ENCODE data around the gene DAB1. TPM values are rescaled to one million over a fixed set of nuclear protein-coding genes. Genes with fewer than 3 reads are reported as not detected.

Gene DAB1
- polyA plus RNA-seq, 3 donors = not detected

DNA sequence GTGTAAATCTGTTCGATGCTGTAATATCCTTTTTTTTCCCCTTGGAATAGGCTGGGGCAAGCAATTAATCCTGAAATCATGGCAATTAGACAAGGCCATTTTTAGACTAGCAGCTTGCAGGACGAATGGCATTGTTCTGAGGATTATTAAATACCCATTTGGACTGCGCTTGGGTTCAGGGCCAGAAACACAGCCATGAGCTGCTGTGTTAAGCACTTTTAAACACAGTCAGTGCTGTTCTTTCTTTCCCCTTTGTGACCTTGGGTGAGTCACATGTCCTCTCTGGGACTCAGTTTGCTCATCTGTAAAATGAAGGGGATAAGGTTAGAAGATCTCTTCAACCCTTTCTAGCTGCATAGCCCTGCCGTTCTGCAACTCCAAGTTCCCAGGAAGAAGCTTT, 399.4 kb downstream of the DAB1 start:
- peaks cover 2 to 8% (median 7%) of the 10 kb centered on the region in 7 donors for H3K9me3 Mint-ChIP-seq
- H3K4me1 Mint-ChIP-seq = no peaks in the 10 kb centered on the region
- H3K4me3 Mint-ChIP-seq = no peak overlapping the region
- no peaks in the 10 kb centered on the region for H3K4me1 ChIP-seq (ENCODE audit: control insufficient read depth in 1 of 2, insufficient read depth in 2 of 2, low read length in 2 of 2)
- intact Hi-C loops (cut with micrococcal nuclease) = no loop called here
- H3K9me3 ChIP-seq (replicated peaks in 1 of 2; ENCODE audit: control insufficient read depth in 1 of 2, insufficient read depth in 1 of 2, low read length in 2 of 2) = peaks cover 0 to 5% of the 10 kb centered on the region in 2 donors
- H3K4me2 ChIP-seq (replicated peaks; ENCODE audit: extremely low read depth, low read length, poor library complexity, severe bottlenecking) = no peak overlapping the region
- H3K9ac ChIP-seq (ENCODE audit: insufficient read depth, low read length, poor library complexity, severe bottlenecking) = no peak overlapping the region
- no peak overlapping the region for H2AFZ ChIP-seq (ENCODE audit: insufficient read depth, low read depth, low read length, poor library complexity, severe bottlenecking)
- no peaks in the 10 kb centered on the region for H3K36me3 ChIP-seq (replicated peaks in 1 of 2; ENCODE audit: control insufficient read depth in 1 of 2, insufficient read depth in 2 of 2, low read length in 2 of 2)
- no peak for DNase-seq
- H3K79me2 ChIP-seq (ENCODE audit: insufficient read depth, low read length) = no peaks in the 10 kb centered on the region
- H3K27me3 ChIP-seq (ENCODE audit: control insufficient read depth in 2 of 2, insufficient read depth in 2 of 2, low read length in 2 of 2) = no peaks in the 10 kb centered on the region
- H3K27me3 Mint-ChIP-seq (ENCODE audit: low read depth in 3 of 3) = peaks cover 2 to 3% (median 2%) of the 10 kb centered on the region in 3 donors
- H3K27ac ChIP-seq (ENCODE audit: low read depth in 1 of 2, low read length in 2 of 2) = no peak overlapping the region
- H3K36me3 Mint-ChIP-seq = no peaks in the 10 kb centered on the region
- H3K4me3 ChIP-seq (replicated peaks in 1 of 3; ENCODE audit: low read depth in 2 of 3, low read length in 3 of 3) = no peak overlapping the region
- H4K20me1 ChIP-seq (ENCODE audit: insufficient read depth, low read length) = no peaks in the 10 kb centered on the region
- TF ChIP-seq CTCF (IDR thresholded peaks at IDR 0.05) = no peak
- 75% methylated on average over 2 of the region's 4 CpGs for WGBS (ENCODE audit: insufficient coverage)
- no peak overlapping the region for H3K27ac Mint-ChIP-seq

- no peak for TF ChIP-seq CTCF (IDR thresholded peaks at IDR 0.05)
- H3K27ac ChIP-seq (ENCODE audit: low read depth in 1 of 2, low read length in 2 of 2) = no peak overlapping the region
- Mint-ChIP-seq H3K27ac (no peak overlapping the region), H3K4me3 (no peak overlapping the region), H3K4me1 (no peaks in the 10 kb centered on the region), H3K9me3 (peaks cover 0 to 4% (median under 1%) of the 10 kb centered on the region in 7 donors), H3K27me3 (ENCODE audit: low read depth in 3 of 3) (peaks cover 0 to 3% (median 3%) of the 10 kb centered on the region in 3 donors), H3K36me3 (no peaks in the 10 kb centered on the region)
- H3K9ac ChIP-seq (ENCODE audit: insufficient read depth, low read length, poor library complexity, severe bottlenecking) = no peak overlapping the region
- H3K4me3 ChIP-seq (replicated peaks in 1 of 3; ENCODE audit: low read depth in 2 of 3, low read length in 3 of 3) = no peak overlapping the region
- no peak for DNase-seq
- no peaks in the 10 kb centered on the region for H3K36me3 ChIP-seq (replicated peaks in 1 of 2; ENCODE audit: control insufficient read depth in 1 of 2, insufficient read depth in 2 of 2, low read length in 2 of 2)
- no peaks in the 10 kb centered on the region for H3K9me3 ChIP-seq (replicated peaks in 1 of 2; ENCODE audit: control insufficient read depth in 1 of 2, insufficient read depth in 1 of 2, low read length in 2 of 2)
- intact Hi-C loops (cut with micrococcal nuclease) = no loop called here
- no peak overlapping the region for H2AFZ ChIP-seq (ENCODE audit: insufficient read depth, low read depth, low read length, poor library complexity, severe bottlenecking)
- no peaks in the 10 kb centered on the region for H4K20me1 ChIP-seq (ENCODE audit: insufficient read depth, low read length)
- no peaks in the 10 kb centered on the region for H3K27me3 ChIP-seq (ENCODE audit: control insufficient read depth in 2 of 2, insufficient read depth in 2 of 2, low read length in 2 of 2)
- H3K79me2 ChIP-seq (ENCODE audit: insufficient read depth, low read length) = no peaks in the 10 kb centered on the region
- WGBS (ENCODE audit: insufficient coverage) = no CpG with 5 or more reads among the region's 1 CpG
- no peak overlapping the region for H3K4me2 ChIP-seq (replicated peaks; ENCODE audit: extremely low read depth, low read length, poor library complexity, severe bottlenecking)
- H3K4me1 ChIP-seq (ENCODE audit: control insufficient read depth in 1 of 2, insufficient read depth in 2 of 2, low read length in 2 of 2) = no peaks in the 10 kb centered on the region
These were observed 403.6 kb downstream of the DAB1 start for GRCh38 chr1:57020216-57020615.

All from CD14-positive monocyte (primary cell).